Right renal pelvis (tissue), 4 donors: Measurements from ENCODE around the gene NBPF1. TPM values are rescaled to one million over a fixed set of nuclear protein-coding genes. Genes with fewer than 3 reads are reported as not detected.
"Not testable (repeated sequence)": the region's sequence is repeated elsewhere in the genome, so short reads cannot be mapped to it uniquely, and the experiment has no call there.

ENCODE experiments used
- DNase-seq, 4 donors: peaks; one replicate each; pipeline ENCODE4 v3.0.0-alpha.2; 2013; ENCODE audit warnings: low read depth in 4 of 4, low spot score in 3 of 4, missing footprints in 1 of 4
- polyA plus RNA-seq, 4 donors: library from polyadenylated mRNA; unstranded; fragments of 120-200 nt; gene quantifications; one replicate each; pipeline ENCODE4 v1.2.1, GENCODE V29; 2013; ENCODE audit not compliant: insufficient read length in 4 of 4

The NBPF1 gene
- polyA plus RNA-seq, 4 donors: 70.5 to 157 (median 88.6) TPM

DNA sequence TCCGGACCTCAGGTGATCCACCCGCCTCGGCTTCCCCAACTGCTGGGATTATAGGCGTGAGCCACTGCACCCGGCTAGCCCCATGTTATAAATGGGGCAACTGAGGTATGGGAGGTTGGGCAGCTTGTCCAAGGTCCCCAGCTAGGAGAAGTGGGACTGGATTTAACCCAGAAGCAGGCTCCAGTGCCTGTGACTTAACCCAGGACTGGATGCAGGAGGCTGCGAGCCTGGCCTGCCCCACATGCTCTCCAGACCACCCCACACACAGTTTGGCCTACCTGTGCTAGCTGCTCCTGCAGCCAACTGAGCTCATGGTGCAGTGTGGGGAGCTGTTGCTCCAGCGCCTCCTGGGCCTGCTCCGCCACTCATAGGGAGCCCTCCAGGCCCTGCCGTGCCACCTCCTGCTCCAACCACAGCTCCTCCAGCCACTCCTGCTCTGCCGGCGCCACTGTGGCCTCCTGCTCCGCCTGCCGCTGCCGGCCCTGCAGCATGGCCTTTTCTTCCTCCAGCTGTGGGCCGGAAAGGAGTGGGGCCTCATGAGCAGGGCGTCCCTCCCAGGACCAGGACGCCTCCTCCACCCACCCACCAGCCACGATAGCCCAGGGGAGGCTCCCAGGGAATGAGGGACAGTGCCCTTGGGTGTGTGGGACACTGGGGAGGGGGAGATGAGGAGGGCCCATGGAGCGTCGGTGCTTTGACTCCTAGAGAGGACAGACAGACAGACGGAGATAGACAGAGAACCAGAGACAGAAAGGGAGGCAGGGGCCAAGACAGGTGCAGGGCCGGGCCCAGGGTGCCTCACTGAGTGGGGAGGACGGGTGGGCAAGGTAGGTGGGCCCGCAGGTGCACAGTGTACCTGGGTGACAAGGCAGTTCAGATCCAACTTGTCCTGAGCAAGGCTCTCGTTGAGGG lies 12.4 kb upstream of the NBPF1 start:
- no peak for DNase-seq

- DNase-seq: not testable (repeated sequence)
Observed at GRCh38 chr1:16623812-16624719, 10.7 kb upstream of the NBPF1 start.

GRCh38 chr1:16623337-16623736 lies 10.0 kb upstream of the NBPF1 start:
- not testable (repeated sequence) for DNase-seq

GRCh38 chr1:16621681-16622315 lies 8.4 kb upstream of the NBPF1 start:
- DNase-seq: not testable (repeated sequence)

- no peak for DNase-seq
Observed at GRCh38 chr1:16621300-16621658, 7.9 kb upstream of the NBPF1 start.

DNA sequence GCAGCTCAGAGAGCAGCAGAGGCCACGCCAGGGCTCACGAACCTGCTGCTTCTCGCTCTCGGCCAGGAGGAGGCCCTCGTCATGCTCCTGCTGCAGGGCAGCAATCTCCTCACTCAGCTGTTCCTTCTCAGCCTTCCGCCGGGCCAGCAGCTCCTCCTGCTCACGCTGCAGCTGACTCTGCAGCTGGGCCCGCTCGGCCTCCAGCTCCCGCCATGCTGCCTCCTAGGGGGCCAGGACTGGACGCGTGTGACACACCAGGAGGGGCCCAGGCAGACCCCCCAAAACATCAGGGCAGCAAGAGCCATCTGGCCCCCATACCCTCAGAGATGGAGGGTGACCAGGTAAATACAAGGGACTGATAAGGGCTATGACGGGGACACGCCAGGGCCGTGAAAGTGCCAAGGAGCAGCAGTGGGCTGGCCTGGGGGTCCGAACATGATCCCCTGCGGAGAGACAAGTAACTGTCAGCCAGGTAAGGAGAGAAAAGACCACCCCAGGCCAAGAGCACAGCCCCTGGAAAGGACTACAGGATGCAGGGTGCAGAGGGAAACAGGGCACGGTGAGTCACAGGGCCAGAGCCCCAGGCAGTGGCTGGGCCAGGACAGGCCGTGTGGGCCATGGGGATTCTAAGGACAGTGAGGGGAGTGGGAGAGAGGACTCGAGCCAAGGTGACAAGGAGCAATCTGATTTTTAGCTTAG lies 6.6 kb upstream of the NBPF1 start:
- DNase-seq: not testable (repeated sequence)

GRCh38 chr1:16618719-16619118 lies 5.4 kb upstream of the NBPF1 start:
- DNase-seq: no peak

- DNase-seq: no peak
Observed at GRCh38 chr1:16617778-16618580, 4.6 kb upstream of the NBPF1 start.

DNA sequence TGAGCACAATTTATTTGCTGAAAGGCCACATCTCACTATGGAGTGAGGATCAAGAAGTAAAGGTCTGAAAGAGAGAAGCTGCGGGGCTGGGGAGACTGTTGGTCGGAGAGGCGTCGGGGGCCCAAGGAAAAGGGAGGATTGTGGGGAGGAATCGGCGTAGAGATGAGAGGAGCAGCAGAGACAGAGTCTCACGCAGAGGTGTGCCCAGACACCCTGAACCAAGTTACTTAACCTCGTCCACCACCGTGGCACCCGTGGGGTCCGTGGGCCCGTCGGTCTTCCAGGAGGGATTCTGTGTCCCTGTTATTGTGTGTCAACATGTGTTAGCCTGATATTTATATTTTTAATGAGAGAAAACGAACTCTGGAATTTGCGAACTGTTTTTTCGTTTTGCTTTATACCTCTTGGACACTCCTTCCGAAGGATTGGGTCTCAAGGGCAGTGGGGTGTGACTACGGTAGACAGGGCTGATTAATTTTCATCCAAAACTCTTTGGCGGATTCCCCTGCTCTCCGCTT lies 3.8 kb upstream of the NBPF1 start:
- DNase-seq: peak in 1 of 4 donors; percentile 46

DNA sequence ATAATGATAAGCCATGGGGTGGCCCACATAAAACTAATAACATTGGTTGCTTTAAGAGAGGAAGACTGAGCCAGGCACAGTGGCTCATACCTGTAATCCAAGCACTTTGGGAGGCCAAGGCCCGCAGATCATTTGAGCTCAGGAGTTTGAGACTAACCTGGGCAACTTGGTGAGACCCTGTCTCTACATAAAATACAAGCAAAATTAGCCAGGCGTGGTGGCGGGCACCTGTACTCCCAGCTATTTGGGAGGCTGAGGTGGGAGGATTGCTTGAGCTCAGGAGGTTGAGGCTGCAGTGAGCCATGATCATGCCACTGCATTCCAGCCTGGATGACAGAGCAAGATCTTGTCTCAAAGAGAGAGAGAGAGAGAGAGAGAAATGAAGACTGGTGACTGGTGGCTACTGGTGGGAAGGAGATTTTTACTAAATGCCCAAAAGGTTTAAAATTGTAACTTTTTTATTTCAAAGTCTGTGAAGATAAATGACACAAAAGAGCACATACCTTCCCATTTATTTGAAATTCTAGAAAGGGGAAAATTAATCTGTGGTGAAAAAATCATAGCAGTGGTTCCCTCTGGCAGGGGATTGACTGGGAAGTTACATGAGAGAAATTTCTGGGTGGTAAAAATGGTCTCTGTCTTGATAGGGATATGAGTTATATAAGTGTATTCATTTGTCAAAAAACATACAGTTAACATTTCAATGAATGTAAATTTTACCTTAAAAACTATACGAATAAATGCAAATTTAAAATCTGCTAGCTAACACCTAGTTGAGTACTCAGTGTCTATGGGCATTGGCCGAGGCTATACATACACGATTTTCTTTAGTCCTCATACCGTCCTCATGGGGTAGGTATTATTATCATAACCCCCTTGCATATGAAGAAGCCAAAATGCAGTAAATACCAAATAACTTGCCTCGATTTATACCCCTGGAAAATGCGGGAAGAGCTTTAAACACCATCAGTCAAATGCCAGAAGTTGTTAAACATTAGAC lies 2.2 kb upstream of the NBPF1 start:
- DNase-seq: no peak

GRCh38 chr1:16614361-16615252 lies 1.2 kb upstream of the NBPF1 start:
- DNase-seq: no peak

GRCh38 chr1:16612332-16613172 lies 812 bp downstream of the NBPF1 start:
- DNase-seq: peak in 3 of 4 donors; percentile 69 to 82 (median 71)

DNA sequence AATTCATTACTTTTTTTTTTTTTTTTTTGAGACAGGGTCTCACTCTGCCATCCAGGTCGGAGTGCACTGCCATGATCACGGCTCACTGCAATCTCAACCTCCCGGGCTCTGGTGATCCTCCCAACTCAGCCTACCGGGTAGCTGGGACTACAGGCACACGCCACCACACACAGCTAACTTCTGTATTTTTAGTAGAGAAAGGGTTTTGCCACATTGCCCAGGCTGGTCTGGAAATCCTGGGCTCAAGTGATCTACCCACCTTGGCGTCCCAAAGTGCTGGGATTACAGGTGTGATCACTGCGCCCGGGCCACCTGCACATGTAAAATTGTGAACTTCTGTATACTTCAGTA lies 1.4 kb downstream of the NBPF1 start:
- DNase-seq: not testable (repeated sequence)

DNA sequence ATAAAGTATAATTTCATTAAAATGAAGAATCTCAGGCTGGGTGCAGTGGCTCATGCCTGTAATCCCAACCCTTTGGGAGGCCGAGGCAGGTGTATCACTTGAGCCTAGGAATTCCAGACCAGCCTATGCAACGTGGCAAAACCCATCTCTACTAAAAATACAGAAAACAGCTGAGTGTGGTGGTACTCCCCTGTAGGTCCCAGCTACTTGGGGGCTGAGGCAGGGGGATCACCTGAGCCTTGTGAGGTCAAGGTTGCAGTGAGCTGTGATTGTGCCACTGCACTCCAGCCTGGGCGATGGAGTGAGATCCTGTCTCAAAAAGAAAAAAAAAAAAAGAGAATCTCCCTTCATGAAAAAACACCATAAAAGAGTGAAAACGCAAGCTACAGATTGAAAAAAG lies 2.2 kb downstream of the NBPF1 start:
- not testable (repeated sequence) for DNase-seq

DNA sequence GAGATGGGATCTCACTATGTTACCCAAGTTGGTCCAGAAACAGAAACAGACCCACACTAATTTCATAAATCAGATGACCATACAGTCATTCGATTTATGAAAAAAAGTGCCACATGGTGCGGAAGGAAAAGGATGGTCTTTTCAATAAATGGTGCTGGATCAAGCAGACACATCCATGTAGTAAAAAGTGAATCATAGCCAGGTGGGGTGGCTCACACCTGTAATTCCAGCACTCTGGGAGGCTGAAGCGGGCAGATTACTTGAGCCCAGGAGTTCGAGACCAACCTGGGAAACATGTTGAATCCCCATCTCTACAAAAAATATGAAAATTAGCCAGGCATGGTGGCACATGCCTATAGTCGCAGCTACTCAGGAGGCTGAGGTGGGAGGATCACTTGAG lies 2.8 kb downstream of the NBPF1 start:
- not testable (repeated sequence) for DNase-seq

GRCh38 chr1:16609761-16610160 lies 3.6 kb downstream of the NBPF1 start:
- not testable (repeated sequence) for DNase-seq
